Esophagus muscularis mucosa (tissue), 4 donors: ENCODE results near the gene GRK4.
A peak's percentile ranks its signal among the peaks of the same experiment; 100 is the strongest.

ENCODE experiments used
- CTCF ChIP-seq, 3 experiments: fragments of 200-600 bp in 2 of 3; fragments of 450-650 bp in 1 of 3; sonication (generic) in 2 of 3; IDR thresholded peaks; one replicate each; pipeline ENCODE4 v1.5.1; 2017 to 2019; ENCODE audit warnings: antibody characterized with exemption in 3 of 3, mild to moderate bottlenecking in 2 of 3, moderate library complexity in 1 of 3
- EP300 ChIP-seq: sonication (generic); formaldehyde crosslinking; IDR thresholded peaks from one replicate; pipeline ENCODE4 v1.6.1; 2017; ENCODE audit warnings: antibody characterized with exemption
- POLR2A ChIP-seq: fragments of 450-650 bp; IDR thresholded peaks from one replicate; pipeline ENCODE4 v1.6.1; 2017; ENCODE audit warnings: antibody characterized with exemption, moderate library complexity, mild to moderate bottlenecking, low read depth
- POLR2AphosphoS5 ChIP-seq, 2 donors: sonication (generic); formaldehyde crosslinking; IDR thresholded peaks; one replicate each; pipeline ENCODE4 v1.6.1; 2017; ENCODE audit warnings: antibody characterized with exemption in 2 of 2

GRCh38 chr4:3044870-3045819 lies 81.8 kb downstream of the GRK4 start:
- TF ChIP-seq CTCF (IDR thresholded peaks at IDR 0.05) (no peak), POLR2AphosphoS5 (IDR thresholded peaks at IDR 0.05) (peak in 1 of 2 donors; percentile 14), POLR2A (no peak), EP300 (no peak)
